Right lobe of liver (tissue), 6 donors: Measurements from ENCODE around the gene MPG. TPM values are rescaled to one million over a fixed set of nuclear protein-coding genes. Genes with fewer than 3 reads are reported as not detected.
"Not testable (repeated sequence)": the region's sequence is repeated elsewhere in the genome, so short reads cannot be mapped to it uniquely, and the experiment has no call there.

Source experiments
- ATAC-seq, 4 donors: fragments of 200-7000 bp; cut with Tn5 transposase; one replicate each; pipeline ENCODE4 v1.9.1; 2020; ENCODE audit warnings: mild to moderate bottlenecking in 4 of 4, moderate library complexity in 4 of 4
- DNase-seq, 3 donors: peaks; one replicate each; pipeline ENCODE4 v3.0.0-alpha.2; 2020
- H3K27ac ChIP-seq, 3 donors: fragments of 200-600 bp; one replicate each; pipeline ENCODE4 v1.8.0; 2022
- H3K27me3 ChIP-seq, 2 donors: fragments of 200-600 bp; one replicate each; pipeline ENCODE4 v1.8.0; 2022
- H3K36me3 ChIP-seq, 4 donors: fragments of 200-600 bp; sonication (generic) in 1 of 4; one replicate each; pipeline versions ENCODE4 v1.5.1 to v1.8.0; 2017 to 2022; ENCODE audit warnings: control low read depth in 1 of 4
- H3K4me1 ChIP-seq, 4 donors: fragments of 200-600 bp; sonication (generic) in 1 of 4; one replicate each; pipeline versions ENCODE4 v1.5.1 to v1.8.0; 2017 to 2022; ENCODE audit warnings: control low read depth in 1 of 4
- H3K4me3 ChIP-seq, 3 donors: fragments of 200-600 bp; one replicate each; pipeline ENCODE4 v1.8.0; 2022
- H3K9me3 ChIP-seq, 4 donors: fragments of 200-600 bp; sonication (generic) in 1 of 4; one replicate each; pipeline versions ENCODE4 v1.5.1 to v1.8.0; 2017 to 2022; ENCODE audit warnings: control low read depth in 1 of 4
- CTCF ChIP-seq, 4 donors: fragments of 200-600 bp in 3 of 4; fragments of 450-650 bp in 1 of 4; IDR thresholded peaks; one replicate each; pipeline versions ENCODE4 v1.5.1 to v1.8.0; 2016 to 2022; ENCODE audit warnings: antibody characterized with exemption in 4 of 4, mild to moderate bottlenecking in 2 of 4
- POLR2A ChIP-seq: fragments of 450-650 bp; IDR thresholded peaks from one replicate; pipeline ENCODE4 v1.6.1; 2017; ENCODE audit warnings: antibody characterized with exemption, mild to moderate bottlenecking
- WGBS: methylation state at CpG from one replicate; pipeline ENCODE4 v1.1.6; 2018; ENCODE audit warnings: low coverage, low lambda C conversion rate; ENCODE audit not compliant: insufficient coverage; ENCODE audit errors: missing lambda C conversion rate; 5-methylcytosine and 5-hydroxymethylcytosine counted together
- intact Hi-C, 2 donors: fragments of 100-400 bp; cut with DNase I; formaldehyde crosslinking; loops; one replicate each; pipeline versions ENCODE4 v1.11.2 to v1.14.1; 2022
- long read RNA-seq: library from polyadenylated mRNA; unstranded; transcript quantifications from one replicate; pipeline ENCODE4 v2.0.0, GENCODE V29; 2019
- total RNA-seq, 6 experiments: library from RNA; depleted of rRNA in 2 of 6; stranded (reverse); fragments of >200 nt in 2 of 6; fragmentation: NEBNext Ultra II Directional in 3 of 6; extraction: Animal tissue kit (Norgen Biotek cat#: 25700) in 3 of 6; gene quantifications; one replicate each; pipeline versions ENCODE4 v1.1.0 to v1.2.4, GENCODE V29; 2016 to 2023
- donor health status: DM: no; HTN: yes; CAD: no.
- donor health status: DM: no; HTN: no; CAD: no.
- donor health status: DM: no; HTN: no; CAD: no.
- donor health status: DM: no; HTN: yes; CAD: no.
- donor health status: DM: no; HTN: yes; CAD: no.

MPG gene
- total RNA-seq = 10 to 100 TPM; 20.7 to 76.4 (median 26.9) TPM
- long read RNA-seq, transcript MPG-202 (4 exons, 1,205 nt) = major isoform, 21 of 25 reads
- long read RNA-seq, partial matches to known transcripts = 2 of 25 reads
- long read RNA-seq, other reads (novel, unspliced or antisense) = 2 of 25 reads

GRCh38 chr16:77807-78443 is at the start of gene MPG:
Gene MPG, plus strand, starts transcription at chr16:78225. Its CDS starts 85 bp downstream, at chr16:78310.
- intact Hi-C loops = no loop called here
- TF ChIP-seq POLR2A (peak; percentile 90), CTCF (IDR thresholded peaks at IDR 0.05) (no peak)
- Histone ChIP-seq H3K4me3 (peak within 1 kb of the TSS; percentile 50 to 98 (median 74)), H3K9me3 (no peaks in the 10 kb centered on the region), H3K27me3 (no peaks in the 10 kb centered on the region), H3K4me1 (peaks cover 0 to 22% (median 11%) of the 10 kb centered on the region in 4 donors), H3K27ac (peak within 1 kb of the TSS; percentile 77 to 89 (median 84)), H3K36me3 (peaks cover 0 to 4% (median 0%) of the 10 kb centered on the region in 4 donors)
- peak; percentile 88 to 90 (median 89) for DNase-seq
- ATAC-seq = peak; percentile 77 to 85 (median 80)
- WGBS = 0% methylated on average over 3 of the region's 83 CpGs

DNA sequence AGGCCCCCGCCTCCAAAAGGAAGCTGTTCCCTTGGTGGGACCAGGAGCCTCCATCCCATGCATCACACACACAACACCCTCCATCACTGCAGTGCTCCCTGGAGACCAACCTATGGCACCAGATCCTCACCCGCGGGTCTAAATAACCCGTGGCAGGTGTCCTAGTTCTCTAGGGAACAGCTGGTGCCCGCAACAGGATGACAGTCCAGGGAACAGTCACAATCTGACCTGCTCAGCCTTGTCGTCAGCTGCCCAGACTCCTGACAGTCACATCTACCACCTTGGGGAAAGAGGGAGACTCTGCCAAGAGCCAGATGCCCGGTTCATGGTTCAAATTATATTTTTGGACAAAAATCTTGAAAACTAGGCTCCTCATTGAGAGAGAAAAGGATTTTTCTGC is 47.4 kb upstream of the MPG start:
- ATAC-seq, H3K4me3 ChIP-seq, H3K36me3 ChIP-seq, H3K27ac ChIP-seq, H3K27me3 ChIP-seq, H3K4me1 ChIP-seq, DNase-seq, intact Hi-C loops, H3K9me3 ChIP-seq: not testable (repeated sequence)
- WGBS = no CpG with 5 or more reads among the region's 7 CpGs

DNA sequence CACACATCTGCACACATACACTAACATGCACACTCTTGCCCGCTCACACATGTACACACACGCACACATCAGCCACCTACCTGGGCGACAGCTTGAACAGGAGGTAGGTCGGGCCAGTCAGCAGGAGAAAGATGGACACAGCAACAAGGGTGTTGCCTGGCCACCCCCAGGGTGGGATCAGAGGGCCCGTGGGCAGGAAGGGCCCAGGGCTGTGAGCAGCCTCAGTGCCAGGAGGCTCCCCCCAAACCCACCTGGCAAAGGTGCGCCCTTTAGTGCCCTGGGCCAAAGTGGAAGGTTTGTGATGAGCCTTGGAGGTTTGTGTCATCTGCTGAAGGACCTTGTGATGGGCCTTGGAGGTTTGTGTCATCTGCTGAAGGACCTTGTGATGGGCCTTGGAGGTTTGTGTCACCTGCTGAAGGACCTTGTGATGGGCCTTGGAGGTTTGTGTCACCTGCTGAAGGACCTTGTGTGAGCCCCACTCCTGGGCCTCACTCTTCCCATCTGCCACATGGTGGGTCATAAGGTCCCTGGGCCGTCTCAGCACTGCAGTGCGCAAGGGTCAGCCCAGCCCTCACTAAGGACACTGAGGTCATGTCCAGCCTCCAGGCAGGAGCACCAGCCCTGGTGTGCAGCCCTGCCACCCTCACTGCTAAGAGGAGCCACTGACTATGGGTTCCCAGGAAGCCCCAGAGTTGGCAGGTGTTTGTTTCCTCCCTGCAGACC is 44.7 kb upstream of the MPG start:
- H3K36me3 ChIP-seq, H3K4me1 ChIP-seq, H3K27me3 ChIP-seq, H3K9me3 ChIP-seq, DNase-seq, H3K27ac ChIP-seq, H3K4me3 ChIP-seq, ATAC-seq, intact Hi-C loops: not testable (repeated sequence)
- WGBS = 67% methylated on average over 2 of the region's 8 CpGs

DNA sequence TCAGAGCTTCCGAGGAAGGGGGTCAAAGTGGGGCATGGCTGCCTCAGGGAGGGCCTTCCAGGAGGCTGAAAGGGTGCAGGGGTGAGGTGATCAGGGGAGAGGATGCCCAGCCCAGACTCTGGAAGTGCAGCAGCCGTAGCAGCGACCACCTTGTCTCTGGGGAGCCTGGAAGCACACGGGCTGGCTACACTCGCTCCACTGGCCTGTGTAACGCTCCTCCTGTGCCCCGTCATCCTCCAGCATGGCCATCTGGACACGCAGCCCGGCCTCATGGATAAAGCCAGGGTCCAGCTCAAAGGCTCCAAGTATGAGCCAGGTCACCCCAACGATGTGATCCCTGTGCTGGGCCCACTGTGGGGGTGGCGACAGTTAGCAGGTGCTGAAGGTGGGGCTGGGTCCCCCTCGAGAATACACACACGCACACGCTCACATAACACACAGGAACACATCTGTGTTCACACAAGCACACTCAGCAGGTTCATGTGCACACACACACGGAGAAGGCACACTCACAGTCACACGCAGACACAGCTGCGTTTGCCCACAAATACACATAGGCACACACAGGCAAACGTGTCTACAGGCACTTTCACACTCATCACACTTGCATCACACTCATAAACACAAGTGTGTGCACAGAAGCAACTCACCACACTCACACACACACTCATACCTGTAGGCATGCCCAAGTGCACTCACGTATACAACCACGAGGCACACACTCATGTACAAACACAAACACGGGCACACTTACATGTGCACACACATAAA is 44.0 kb upstream of the MPG start:
- ATAC-seq (peak in 1 of 4 donors; percentile 11), DNase-seq (no peak)
- no peaks in the 10 kb centered on the region for H3K36me3 ChIP-seq
- H3K4me1 ChIP-seq = no peaks in the 10 kb centered on the region
- no peak overlapping the region for H3K27ac ChIP-seq
- TF ChIP-seq POLR2A = no peak
- TF ChIP-seq CTCF (IDR thresholded peaks at IDR 0.05) = no peak
- intact Hi-C loops = no loop called here
- 87% methylated on average over 11 of the region's 21 CpGs for WGBS
- no peaks in the 10 kb centered on the region for H3K9me3 ChIP-seq
- H3K27me3 ChIP-seq = no peaks in the 10 kb centered on the region
- no peak overlapping the region for H3K4me3 ChIP-seq

GRCh38 chr16:34648-34987 is 43.4 kb upstream of the MPG start:
- ATAC-seq (peak in 1 of 4 donors; percentile 5), DNase-seq (no peak)
- Histone ChIP-seq H3K36me3 (no peaks in the 10 kb centered on the region), H3K27me3 (no peaks in the 10 kb centered on the region), H3K27ac (no peak overlapping the region), H3K9me3 (no peaks in the 10 kb centered on the region), H3K4me1 (no peaks in the 10 kb centered on the region), H3K4me3 (no peak overlapping the region)
- WGBS = 57% methylated on average over 6 of the region's 6 CpGs
- intact Hi-C loops = no loop called here
- TF ChIP-seq CTCF (IDR thresholded peaks at IDR 0.05) (no peak), POLR2A (no peak)
